ENCODE data around the gene SELL. TPM values are rescaled to one million over a fixed set of nuclear protein-coding genes. Genes with fewer than 3 reads are reported as not detected.
"Not testable (repeated sequence)": the region's sequence is repeated elsewhere in the genome, so short reads cannot be mapped to it uniquely, and the experiment has no call there.

Gene SELL
- total and polyA plus RNA-seq, 2 of the 4 experiments (the other 2 are of a cell fraction) = not detected

- H4K5ac ChIP-seq (ENCODE audit: low read depth, low read length); H3K56ac ChIP-seq (ENCODE audit: extremely low read depth, insufficient read depth, low read length); H3K4me1 ChIP-seq (ENCODE audit: control insufficient read depth, insufficient read depth, low read length); H3K4ac ChIP-seq (ENCODE audit: low read depth, low read length); H2BK5ac ChIP-seq (ENCODE audit: low read depth, low read length, poor library complexity, severe bottlenecking); H4K8ac ChIP-seq (ENCODE audit: low read depth in 2 of 2, low read length in 2 of 2); H2AK9ac ChIP-seq (replicated peaks; ENCODE audit: low read depth, low read length, poor library complexity); dilution Hi-C loops (cut with HindIII; ENCODE audit: low sequenced_read_pairs, unreplicated experiment); H2AK5ac ChIP-seq (ENCODE audit: low read depth, low read length); H3K9me3 ChIP-seq (ENCODE audit: control insufficient read depth, insufficient read depth, low read length); H2BK15ac ChIP-seq (ENCODE audit: low read depth, low read length); H2BK20ac ChIP-seq (ENCODE audit: low read depth, low read length); H3K36me3 ChIP-seq (ENCODE audit: control insufficient read depth, insufficient read depth, low read length); H3K14ac ChIP-seq (replicated peaks; ENCODE audit: low read depth, low read length); H3K27ac ChIP-seq (ENCODE audit: insufficient read depth, low read length); DNase-seq; H3K23ac ChIP-seq (ENCODE audit: low read depth, low read length); H3K4me2 ChIP-seq (ENCODE audit: low read depth, low read length); BruUV-seq (replicated peaks); CTCF ChIA-PET; H3K9ac ChIP-seq (ENCODE audit: low read depth, low read length); H4K91ac ChIP-seq (ENCODE audit: insufficient read depth, low read depth, low read length); H4K20me1 ChIP-seq (ENCODE audit: insufficient read depth, low read length); POLR2A ChIA-PET (ENCODE audit: unreplicated experiment); H3K27me3 ChIP-seq (ENCODE audit: control insufficient read depth, insufficient read depth, low read length); H3K18ac ChIP-seq (ENCODE audit: low read depth, low read length); intact Hi-C loops (cut with micrococcal nuclease); H3K79me1 ChIP-seq (ENCODE audit: low read depth in 1 of 2, low read length in 2 of 2); H3K9me1 ChIP-seq (ENCODE audit: insufficient read depth, low read length); in situ Hi-C loops (cut with MboI; ENCODE audit: low sequenced_read_pairs); H2AFZ ChIP-seq (replicated peaks; ENCODE audit: low read length, poor library complexity); H2BK120ac ChIP-seq (ENCODE audit: low read depth, low read length); ATAC-seq (ENCODE audit: low read depth); H3K4me3 ChIP-seq (ENCODE audit: insufficient read depth, low read depth, low read length): not testable (repeated sequence)
These were observed 52.6 kb downstream of the SELL start for GRCh38 chr1:169658777-169659176.

All from IMR-90 (cell line).